Peyer's patch (tissue), 4 donors: Measurements from ENCODE around the gene RHOH.

Source experiments
- CTCF ChIP-seq, 6 experiments: fragments of 450-650 bp in 4 of 6; fragments of 200-600 bp in 2 of 6; sonication (generic) in 1 of 6; IDR thresholded peaks; one replicate each; pipeline ENCODE4 v1.5.1; 2017 to 2019; ENCODE audit warnings: antibody characterized with exemption in 6 of 6, mild to moderate bottlenecking in 3 of 6, moderate library complexity in 1 of 6
- POLR2A ChIP-seq, 2 donors: fragments of 450-650 bp; IDR thresholded peaks; one replicate each; pipeline ENCODE4 v1.5.1; 2017; ENCODE audit warnings: antibody characterized with exemption in 2 of 2, mild to moderate bottlenecking in 2 of 2, moderate library complexity in 2 of 2

DNA sequence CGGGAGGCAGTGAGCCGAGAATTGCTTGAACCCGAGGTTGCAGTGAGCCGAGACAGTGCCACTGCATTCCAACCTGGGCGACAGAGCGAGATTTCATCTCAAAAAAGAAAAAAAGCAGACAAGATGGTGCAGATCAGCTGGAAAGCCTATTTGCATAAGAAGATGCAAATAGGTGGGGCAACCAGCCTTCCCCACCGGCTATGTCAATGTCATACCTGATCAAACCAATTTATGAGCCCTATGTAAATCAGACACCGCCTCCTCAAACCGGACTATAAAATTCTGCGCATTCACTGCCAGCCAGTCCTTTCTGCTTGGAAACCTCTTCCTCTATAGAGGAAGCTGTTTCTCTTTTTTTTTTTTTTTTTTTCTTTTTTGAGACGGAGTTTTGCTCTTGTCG is 73.8 kb downstream of the RHOH start:
- TF ChIP-seq POLR2A (IDR thresholded peaks at IDR 0.05) (no peak), CTCF (IDR thresholded peaks at IDR 0.05) (no peak)
